ELF-1 (cell line): ENCODE measurements around the gene CLIC3.

Experiments used
- DNase-seq: peaks from one replicate; pipeline ENCODE4 v3.0.0-alpha.2; 2016; ENCODE audit warnings: low read depth, low spot score

CLIC3 gene

DNA sequence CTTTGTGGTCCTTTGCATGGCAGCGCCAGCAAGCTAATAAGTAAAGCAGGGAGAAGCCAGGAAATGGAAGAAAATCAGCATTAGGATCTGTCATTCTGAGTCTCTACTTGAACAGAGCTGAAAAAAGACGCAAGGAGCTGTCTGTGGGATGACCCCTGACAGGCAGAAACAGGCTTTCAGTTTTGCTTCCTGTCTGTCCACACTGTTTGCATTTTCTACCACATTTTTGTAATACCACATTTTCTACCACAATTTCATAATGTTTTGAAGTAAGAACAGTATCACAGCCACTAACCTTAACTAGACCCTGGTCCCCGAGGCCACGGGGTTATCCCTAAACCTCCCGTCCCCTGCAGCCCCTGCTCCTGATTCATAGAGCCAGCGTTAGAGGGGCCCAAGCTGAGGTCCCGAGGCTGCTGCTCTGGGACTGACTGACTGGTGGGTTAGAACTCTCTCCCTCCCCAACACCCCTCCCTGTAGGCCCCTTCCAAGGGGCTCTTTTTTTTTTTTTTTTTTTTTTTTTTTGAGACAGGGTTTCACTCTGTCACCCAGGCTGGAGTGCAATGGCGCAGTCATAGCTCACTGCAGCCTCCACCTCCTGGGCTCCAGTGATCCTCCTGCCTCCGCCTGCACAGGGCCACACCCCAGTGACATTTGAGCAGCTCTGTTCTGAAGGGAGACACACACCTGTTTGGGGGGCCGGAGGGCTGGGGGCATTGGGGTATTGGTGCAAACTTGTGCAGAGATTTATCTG, 4.0 kb upstream of the CLIC3 start:
- DNase-seq: no peak

- no peak for DNase-seq
Observed at GRCh38 chr9:136997830-136998234, 1.5 kb upstream of the CLIC3 start.

- no peak for DNase-seq
Observed at GRCh38 chr9:136997371-136997770, 1.0 kb upstream of the CLIC3 start.

GRCh38 chr9:136995772-136996311, 526 bp downstream of the CLIC3 start:
- no peak for DNase-seq

DNA sequence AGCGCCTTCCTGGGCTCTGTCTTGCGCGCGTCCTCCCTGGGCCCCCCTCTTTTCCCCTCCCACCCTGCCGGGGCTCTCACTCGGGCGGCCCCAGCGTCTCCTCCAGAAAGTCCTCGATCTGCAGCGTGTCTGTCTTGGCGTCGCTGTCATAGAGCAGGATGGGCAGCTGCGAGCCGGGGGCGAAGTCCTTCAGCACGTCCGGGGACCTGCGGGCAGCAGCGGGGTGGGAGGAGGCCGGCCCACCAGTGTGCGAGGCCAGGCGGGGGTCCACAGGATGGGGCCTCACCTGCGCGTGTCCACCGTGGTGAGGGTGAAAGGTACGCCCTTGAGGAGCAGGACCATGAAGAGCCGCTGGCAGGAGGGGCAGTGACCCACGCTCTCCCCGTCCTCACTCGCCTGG, 1.0 kb downstream of the CLIC3 start:
- DNase-seq: no peak

DNA sequence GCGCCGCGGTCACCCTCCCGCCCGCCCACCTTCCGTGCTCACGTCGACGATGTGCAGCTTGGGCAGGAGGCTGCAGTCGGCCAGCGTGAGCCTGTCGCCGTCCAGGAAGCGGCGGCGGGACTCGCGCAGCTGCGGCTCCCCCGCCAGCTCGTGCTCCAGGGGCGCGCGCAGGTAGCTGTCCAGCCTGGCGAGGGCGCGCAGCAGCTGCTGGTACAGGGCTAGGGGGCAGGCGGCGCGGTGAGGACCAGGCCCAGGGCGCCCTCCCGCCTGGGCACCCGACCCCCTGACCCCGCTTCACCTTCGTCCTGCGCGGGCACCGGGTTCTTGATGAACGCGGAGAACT, 1.5 kb downstream of the CLIC3 start:
- peak; percentile 52 for DNase-seq

GRCh38 chr9:136994180-136994887, 2.0 kb downstream of the CLIC3 start:
- DNase-seq: peak; percentile 32

- DNase-seq: no peak
Observed at GRCh38 chr9:136992819-136993369, 3.5 kb downstream of the CLIC3 start.

GRCh38 chr9:136991993-136992818, 4.2 kb downstream of the CLIC3 start, which contains the start of gene PAXX:
Gene PAXX, plus strand, starts transcription at chr9:136992422. Its CDS starts 22 bp downstream, at chr9:136992444.
- peak; percentile 65 for DNase-seq

- no peak for DNase-seq
Observed at GRCh38 chr9:136990242-136990911, 6.0 kb downstream of the CLIC3 start.

DNA sequence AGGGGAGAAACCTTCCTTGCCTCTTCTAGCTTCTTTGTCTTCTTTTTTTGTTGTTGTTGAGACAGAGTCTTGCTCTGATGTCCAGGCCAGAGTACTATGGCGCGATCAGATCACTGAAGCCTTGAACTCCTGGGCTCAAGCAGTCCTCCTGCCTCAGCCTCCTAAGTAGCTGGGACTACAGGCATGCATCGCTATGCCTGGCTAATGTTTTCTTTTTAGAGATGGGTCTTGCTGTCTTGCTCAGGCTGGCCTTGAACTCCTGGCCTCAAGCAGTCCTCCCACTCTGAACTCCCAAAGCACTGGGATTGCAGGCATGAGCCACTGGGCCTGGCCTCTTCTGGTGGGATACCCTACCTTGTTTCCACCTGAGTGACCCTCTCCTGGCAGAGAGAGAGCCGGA, 7.5 kb downstream of the CLIC3 start:
- no peak for DNase-seq

GRCh38 chr9:136985853-136986252, 10.5 kb downstream of the CLIC3 start:
- DNase-seq: no peak

DNA sequence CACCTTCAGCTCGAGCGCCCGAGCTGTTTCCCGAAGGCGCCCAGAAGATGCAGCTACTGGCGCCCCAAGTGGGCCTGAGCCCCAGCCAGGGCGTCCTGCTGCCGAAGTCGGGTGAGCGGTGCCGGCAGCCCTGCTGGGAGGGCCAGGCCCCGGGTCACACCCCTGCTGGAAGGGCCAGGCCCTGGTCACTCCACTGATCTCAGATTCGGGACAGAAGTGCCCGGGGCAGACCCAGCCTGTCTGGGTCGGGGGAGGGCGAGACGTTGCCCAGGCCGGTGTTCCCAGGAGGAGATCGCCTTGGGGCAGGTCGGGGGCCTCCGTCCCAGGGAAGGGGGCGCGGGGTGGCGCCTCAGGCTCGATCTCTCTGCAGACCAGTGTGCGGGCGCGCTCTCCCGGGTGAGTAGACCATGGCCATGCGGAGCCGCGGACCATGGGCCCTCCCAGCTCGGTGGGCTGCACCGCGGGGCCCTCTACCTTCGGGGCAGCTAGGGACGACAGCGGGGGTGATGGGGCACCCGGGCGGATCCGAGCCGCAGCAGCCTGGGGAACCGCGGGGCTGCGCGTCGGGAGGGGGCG, 11.3 kb downstream of the CLIC3 start:
- peak; percentile 56 for DNase-seq

DNA sequence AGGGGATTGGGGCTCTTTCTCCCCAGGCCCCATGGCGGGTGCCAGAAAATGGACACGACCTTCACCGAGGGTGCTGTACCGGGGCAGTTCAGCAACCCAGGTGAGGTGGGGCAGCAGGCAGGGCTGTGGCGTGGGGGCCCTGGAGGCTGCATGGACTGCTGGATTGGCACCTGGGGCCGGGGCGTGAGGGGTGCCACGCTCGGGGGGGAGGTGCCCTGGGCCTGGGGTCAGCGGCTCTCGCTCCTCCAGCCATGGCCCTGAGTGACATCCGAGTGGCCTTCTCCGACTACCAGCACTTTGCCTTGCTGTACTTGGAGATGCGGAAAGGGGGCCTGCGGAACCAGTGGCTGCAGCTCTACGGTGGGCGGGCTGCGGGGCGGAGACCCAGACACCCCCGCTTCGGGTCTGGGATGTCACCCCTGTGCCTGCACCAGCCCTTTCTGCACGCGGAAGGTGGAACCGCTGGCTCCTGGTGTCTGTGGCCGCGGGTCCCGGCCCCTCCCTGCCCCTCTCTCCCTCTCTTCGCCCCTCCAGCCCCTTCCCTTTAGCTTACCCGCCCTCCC, 11.8 kb downstream of the CLIC3 start:
- no peak for DNase-seq

DNA sequence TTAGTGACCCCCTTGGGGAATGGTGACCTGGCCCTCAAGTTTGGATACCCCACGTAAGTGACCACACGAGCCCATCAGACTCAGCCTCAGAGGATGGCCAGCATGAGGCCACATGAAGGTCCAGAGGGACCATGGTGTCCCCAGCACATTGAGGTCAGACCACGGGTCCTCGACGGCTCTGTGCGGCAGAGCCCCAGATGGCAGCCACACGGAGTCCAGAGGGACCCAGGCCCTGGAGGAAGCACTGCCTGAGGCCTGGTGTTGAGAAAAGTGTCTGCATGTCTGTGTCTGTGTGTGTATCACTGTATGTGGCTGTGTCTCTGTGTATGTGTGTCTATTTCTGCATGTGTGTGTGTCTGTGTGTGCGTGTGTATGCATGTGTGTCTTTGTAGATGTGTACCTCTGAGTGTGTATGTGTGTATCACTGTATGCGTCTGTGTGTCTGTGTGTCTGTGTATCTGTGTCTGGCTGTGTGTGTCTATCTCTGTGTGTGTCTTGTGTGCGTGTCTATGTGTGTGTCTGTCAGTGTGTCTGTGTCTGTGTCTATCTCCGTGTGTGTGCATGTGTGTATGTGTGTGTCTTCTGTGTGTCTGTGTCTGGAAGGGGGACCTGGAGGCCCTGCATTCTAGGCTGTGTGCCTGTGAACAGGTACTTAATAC, 12.6 kb downstream of the CLIC3 start:
- no peak for DNase-seq

- no peak for DNase-seq
Observed at GRCh38 chr9:136983167-136983566, 13.2 kb downstream of the CLIC3 start.

GRCh38 chr9:136982232-136983051, 13.9 kb downstream of the CLIC3 start, which contains the start of gene LCNL1:
Gene LCNL1, plus strand, starts transcription at chr9:136982993. Its CDS starts 594 bp downstream, at chr9:136983587.
- no peak for DNase-seq

- DNase-seq: no peak
Observed at GRCh38 chr9:136981588-136982231, 14.7 kb downstream of the CLIC3 start.
